GM12878 (cell line): ENCODE measurements around the gene KPTN. TPM values are rescaled to one million over a fixed set of nuclear protein-coding genes. Genes with fewer than 3 reads are reported as not detected.
A peak's percentile ranks its signal among the peaks of the same experiment; 100 is the strongest.

Experiments used
- ATAC-seq: fragments of 200-7000 bp; cut with Tn5 transposase; 3 replicates; pipeline ENCODE4 v1.9.1; 2020; ENCODE audit warnings: mild to moderate bottlenecking, moderate library complexity
- BruUV-seq: library from RNA; stranded (reverse); fragments of 400-500 nt; replicated peaks from 2 replicates; lab custom pipeline; 2021; lab: Mats Ljungman, UMichigan
- CTCF ChIA-PET: fragments of 300-600 bp; sonication (Branson Sonifier 250); formaldehyde crosslinking; extraction: SDS; loops from one replicate; lab custom pipeline; 2021; ENCODE audit warnings: inconsistent platforms; lab: Yijun Ruan, JAX
- POLR2A ChIA-PET: fragments of 350-600 bp; formaldehyde crosslinking; extraction: SDS; loops from one replicate; lab custom pipeline; 2021; ENCODE audit warnings: inconsistent platforms; lab: Charles Lee
- RAD21 ChIA-PET: fragments of 300-600 bp; sonication (Branson Sonifier 250); formaldehyde crosslinking; loops from one replicate; lab custom pipeline; 2023; ENCODE audit warnings: antibody characterized with exemption; ENCODE audit not compliant: unreplicated experiment; lab: Charles Lee
- SMC1A ChIA-PET: fragments of 300-600 bp; sonication (Branson Sonifier 250); formaldehyde crosslinking; loops from one replicate; lab custom pipeline; 2023; ENCODE audit not compliant: unreplicated experiment, uncharacterized antibody; lab: Charles Lee
- DNase-seq: peaks from one replicate; pipeline ENCODE4 v3.0.0-alpha.2; 2011; ENCODE audit warnings: low read depth, low spot score
- FAIRE-seq: peaks from 3 replicates; lab custom pipeline; 2011; peaks lifted over from hg19 to GRCh38; lab: Jason Lieb, UNC
- H2AFZ ChIP-seq: 2 replicates; pipeline ENCODE4 v1.6.0; 2011; ENCODE audit warnings: low read depth, low read length, control low read depth; ENCODE audit not compliant: control insufficient read depth
- H3K27ac ChIP-seq: 2 replicates; pipeline ENCODE4 v1.5.1; 2011; ENCODE audit warnings: control low read depth; ENCODE audit not compliant: control insufficient read depth, insufficient read depth
- H3K27me3 ChIP-seq, 2 experiments: replicated peaks in 1 of 2; 2 replicates each; pipeline versions ENCODE4 v1.6.0 to v1.6.1; 2011; ENCODE audit warnings: low read length in 1 of 2; ENCODE audit not compliant: control insufficient read depth in 2 of 2, insufficient read depth in 2 of 2
- H3K36me3 ChIP-seq, 2 experiments: 2 replicates each; pipeline ENCODE4 v1.5.1; 2011; ENCODE audit warnings: low read length in 1 of 2; ENCODE audit not compliant: control insufficient read depth in 2 of 2, insufficient read depth in 2 of 2
- H3K4me1 ChIP-seq: 2 replicates; pipeline ENCODE4 v1.6.1; 2011; ENCODE audit warnings: mild to moderate bottlenecking, low read length, moderate library complexity, mixed read lengths; ENCODE audit not compliant: control insufficient read depth, insufficient read depth
- H3K4me2 ChIP-seq: 2 replicates; pipeline ENCODE4 v1.6.0; 2011; ENCODE audit warnings: control low read depth; ENCODE audit not compliant: control insufficient read depth, insufficient read depth
- H3K4me3 ChIP-seq: fragments of 200-600 bp; sonication (generic); 2 replicates; pipeline ENCODE4 v1.5.1; 2016
- H3K79me2 ChIP-seq: 2 replicates; pipeline ENCODE4 v1.6.0; 2011; ENCODE audit warnings: low read length; ENCODE audit not compliant: control insufficient read depth, insufficient read depth
- H3K9ac ChIP-seq: 2 replicates; pipeline ENCODE4 v1.8.0; 2011; ENCODE audit warnings: low read length, control low read depth, mixed read lengths; ENCODE audit not compliant: control insufficient read depth, insufficient read depth
- H3K9me3 ChIP-seq: replicated peaks from 3 replicates; pipeline ENCODE4 v1.5.1; 2011; ENCODE audit warnings: mild to moderate bottlenecking, low read length; ENCODE audit not compliant: control insufficient read depth, insufficient read depth
- H4K20me1 ChIP-seq: 2 replicates; pipeline ENCODE4 v1.6.0; 2011; ENCODE audit not compliant: control insufficient read depth, insufficient read depth
- JUNB ChIP-seq: IDR thresholded peaks from 2 replicates; pipeline ENCODE4 v1.6.1; 2016; ENCODE audit warnings: antibody characterized with exemption, mild to moderate bottlenecking
- MYC ChIP-seq: IDR thresholded peaks from 2 replicates; pipeline ENCODE4 v1.6.1; 2011; ENCODE audit warnings: mild to moderate bottlenecking, low read length, moderate library complexity, inconsistent platforms; ENCODE audit not compliant: insufficient read depth, insufficient replicate concordance, insufficient read length, severe bottlenecking
- POLR2A ChIP-seq: IDR thresholded peaks from 2 replicates; pipeline ENCODE4 v1.6.1; 2011; ENCODE audit warnings: low read depth, mild to moderate bottlenecking, low read length
- POU2F2 ChIP-seq: IDR thresholded peaks from 3 replicates; pipeline ENCODE4 v1.6.1; 2011; ENCODE audit warnings: low read depth, mild to moderate bottlenecking, low read length, borderline replicate concordance
- RBBP5 ChIP-seq: fragments of 200-600 bp; sonication (generic); conservative IDR thresholded peaks from 2 replicates; pipeline ENCODE4 v1.6.1; 2016
- SPI1 ChIP-seq: IDR thresholded peaks from 2 replicates; pipeline ENCODE4 v1.6.1; 2011; ENCODE audit warnings: low read depth, mild to moderate bottlenecking, low read length, moderate library complexity, borderline replicate concordance; ENCODE audit not compliant: insufficient read depth
- SRF ChIP-seq, 2 experiments: IDR thresholded peaks; 2 replicates each; pipeline ENCODE4 v1.6.1; 2011; ENCODE audit warnings: low read depth in 2 of 2, low read length in 2 of 2, mild to moderate bottlenecking in 1 of 2, moderate library complexity in 1 of 2
- ZNF207 ChIP-seq: fragments of 450-650 bp; IDR thresholded peaks from 2 replicates; pipeline ENCODE4 v1.6.1; 2014; ENCODE audit warnings: antibody characterized with exemption, mild to moderate bottlenecking, borderline replicate concordance
- WGBS: methylation state at CpG from one replicate; pipeline ENCODE4 v1.1.6; 2016; ENCODE audit warnings: low lambda C conversion rate; ENCODE audit not compliant: insufficient replicate concordance, insufficient coverage; ENCODE audit errors: missing lambda C conversion rate; 5-methylcytosine and 5-hydroxymethylcytosine counted together
- in situ Hi-C: fragments of 300-500 bp; cut with MboI; formaldehyde crosslinking; loops from 9 replicates; pipeline ENCODE4 v1.14.3; 2018; ENCODE audit warnings: mixed read lengths
- intact Hi-C: fragments of 100-400 bp; cut with micrococcal nuclease; formaldehyde crosslinking; loops from one replicate; pipeline ENCODE4 v1.14.2; 2022; ENCODE audit not compliant: unreplicated experiment
- polyA plus RNA-seq, 11 experiments: library from polyadenylated mRNA; depleted of rRNA in 4 of 11; unstranded in 6 of 11; stranded (reverse) in 5 of 11; fragments of >200 nt; fragmentation: Nextera tagmentation in 4 of 11; fragmentation: Illumina TruSeq in 1 of 11; extraction: Ambion mirVana in 4 of 11; extraction: Trizol in 1 of 11; gene quantifications; 1 replicate in 1 of 11; 2 replicates in 10 of 11; pipeline versions ENCODE4 v1.2.1 to v1.2.3, GENCODE V29; 2011 to 2016; ENCODE audit warnings: inconsistent platforms in 2 of 11, missing spikeins in 2 of 11, low read depth in 1 of 11
- total RNA-seq, 4 experiments: library from RNA; depleted of rRNA in 3 of 4; stranded (reverse); fragments of >200 nt in 3 of 4; fragmentation: Illumina TruSeq in 1 of 4; extraction: Trizol in 1 of 4; gene quantifications; 2 replicates each; pipeline versions ENCODE4 v1.2.1 to v1.2.3, GENCODE V29; 2013 to 2021
- TF ChIP-seq, protein P1 (sequence below): fragments of 450-650 bp; IDR thresholded peaks from 2 replicates; pipeline ENCODE4 v1.6.1; 2017; ENCODE audit warnings: mild to moderate bottlenecking, moderate library complexity

The KPTN gene
- total and polyA plus RNA-seq, 10 of the 15 experiments (the other 5 are each of a cell fraction or from before 2014, with no cell fraction given), result 0.60 to 10.1 (median 6.0) TPM

- POLR2A ChIA-PET, result no interaction called here
These were observed 8.8 kb upstream of the KPTN start for GRCh38 chr19:47492571-47493377.

DNA sequence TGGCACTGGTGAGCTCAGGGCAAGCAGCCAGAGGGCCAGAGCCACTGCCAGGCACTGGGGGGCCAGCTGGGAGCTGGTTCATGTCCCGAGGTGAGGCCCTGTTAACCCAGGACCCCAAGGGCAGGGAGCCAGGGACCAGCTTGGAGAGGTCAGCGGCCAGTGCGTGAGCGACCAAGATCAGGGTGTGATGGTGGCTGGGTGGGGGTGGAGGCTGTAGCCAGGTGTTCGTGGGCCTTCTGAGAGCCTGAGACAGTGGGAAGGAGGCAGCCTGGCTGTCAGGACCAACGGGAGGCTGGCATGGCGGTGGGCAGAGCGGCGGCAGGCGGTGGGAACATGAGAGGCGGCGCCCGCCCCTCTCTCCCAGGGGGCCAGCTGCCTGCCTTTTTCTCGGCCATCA lies 8.1 kb upstream of the KPTN start:
- Histone ChIP-seq H3K27ac (no peak overlapping the region), H4K20me1 (no peaks in the 10 kb centered on the region; the same call in 1 of the 2 replicates), H3K79me2 (no peaks in the 10 kb centered on the region), H3K36me3 (peaks cover 15 to 27% of the 10 kb centered on the region in 2 experiments), H3K9ac (no peak overlapping the region), H3K4me1 (peaks cover 8% of the 10 kb centered on the region), H2AFZ (no peak overlapping the region), H3K4me3 (no peak overlapping the region), H3K4me2 (no peak overlapping the region), H3K9me3 (no peaks in the 10 kb centered on the region), H3K27me3 (no peaks in the 10 kb centered on the region)
- SMC1A ChIA-PET, result no interaction called here
- 90% methylated on average over 14 of the region's 14 CpGs for WGBS
- no peak for TF ChIP-seq RBBP5
- TF ChIP-seq, protein P1, sequence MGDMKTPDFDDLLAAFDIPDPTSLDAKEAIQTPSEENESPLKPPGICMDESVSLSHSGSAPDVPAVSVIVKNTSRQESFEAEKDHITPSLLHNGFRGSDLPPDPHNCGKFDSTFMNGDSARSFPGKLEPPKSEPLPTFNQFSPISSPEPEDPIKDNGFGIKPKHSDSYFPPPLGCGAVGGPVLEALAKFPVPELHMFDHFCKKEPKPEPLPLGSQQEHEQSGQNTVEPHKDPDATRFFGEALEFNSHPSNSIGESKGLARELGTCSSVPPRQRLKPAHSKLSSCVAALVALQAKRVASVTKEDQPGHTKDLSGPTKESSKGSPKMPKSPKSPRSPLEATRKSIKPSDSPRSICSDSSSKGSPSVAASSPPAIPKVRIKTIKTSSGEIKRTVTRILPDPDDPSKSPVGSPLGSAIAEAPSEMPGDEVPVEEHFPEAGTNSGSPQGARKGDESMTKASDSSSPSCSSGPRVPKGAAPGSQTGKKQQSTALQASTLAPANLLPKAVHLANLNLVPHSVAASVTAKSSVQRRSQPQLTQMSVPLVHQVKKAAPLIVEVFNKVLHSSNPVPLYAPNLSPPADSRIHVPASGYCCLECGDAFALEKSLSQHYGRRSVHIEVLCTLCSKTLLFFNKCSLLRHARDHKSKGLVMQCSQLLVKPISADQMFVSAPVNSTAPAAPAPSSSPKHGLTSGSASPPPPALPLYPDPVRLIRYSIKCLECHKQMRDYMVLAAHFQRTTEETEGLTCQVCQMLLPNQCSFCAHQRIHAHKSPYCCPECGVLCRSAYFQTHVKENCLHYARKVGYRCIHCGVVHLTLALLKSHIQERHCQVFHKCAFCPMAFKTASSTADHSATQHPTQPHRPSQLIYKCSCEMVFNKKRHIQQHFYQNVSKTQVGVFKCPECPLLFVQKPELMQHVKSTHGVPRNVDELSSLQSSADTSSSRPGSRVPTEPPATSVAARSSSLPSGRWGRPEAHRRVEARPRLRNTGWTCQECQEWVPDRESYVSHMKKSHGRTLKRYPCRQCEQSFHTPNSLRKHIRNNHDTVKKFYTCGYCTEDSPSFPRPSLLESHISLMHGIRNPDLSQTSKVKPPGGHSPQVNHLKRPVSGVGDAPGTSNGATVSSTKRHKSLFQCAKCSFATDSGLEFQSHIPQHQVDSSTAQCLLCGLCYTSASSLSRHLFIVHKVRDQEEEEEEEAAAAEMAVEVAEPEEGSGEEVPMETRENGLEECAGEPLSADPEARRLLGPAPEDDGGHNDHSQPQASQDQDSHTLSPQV, result no peak
- no peak for TF ChIP-seq JUNB
- peak; percentile 41; the same call in 1 of the 2 replicates for TF ChIP-seq POLR2A
- no peak for ATAC-seq
- POLR2A ChIA-PET, result interaction anchor here (0.6 kb wide), 1 partner anchor 62 kb away, joined by 3 read pairs; no protein-coding TSS in a partner anchor
- intact Hi-C loops (no loop called here), in situ Hi-C loops (no loop called here)
- RAD21 ChIA-PET, result no interaction called here
- CTCF ChIA-PET, result no interaction called here
- FAIRE-seq, result no peak
- no peak for DNase-seq
- BruUV-seq, result no TSS peak

More at GRCh38 chr19:47492571-47493377, 8.8 kb upstream of the KPTN start:
- Histone ChIP-seq H4K20me1 (no peaks in the 10 kb centered on the region; the same call in 1 of the 2 replicates), H3K79me2 (no peaks in the 10 kb centered on the region), H2AFZ (no peak overlapping the region), H3K4me2 (no peak overlapping the region), H3K9me3 (no peaks in the 10 kb centered on the region), H3K27me3 (no peaks in the 10 kb centered on the region), H3K4me3 (no peak overlapping the region), H3K27ac (no peak overlapping the region), H3K36me3 (peaks cover 18 to 32% of the 10 kb centered on the region in 2 experiments), H3K4me1 (peaks cover 2% of the 10 kb centered on the region), H3K9ac (no peak overlapping the region)
- ChIA-PET CTCF (no interaction called here), SMC1A (no interaction called here), RAD21 (no interaction called here)
- 73% methylated on average over 18 of the region's 23 CpGs for WGBS
- ATAC-seq (no peak), DNase-seq (no peak), FAIRE-seq (no peak)
- intact Hi-C loops, result no loop called here
- TF ChIP-seq ZNF207 (no peak), POU2F2 (no peak), SPI1 (no peak), MYC (no peak), SRF (IDR thresholded peaks at IDR 0.05; ENCODE audit: low read depth in 2 of 2, low read length in 2 of 2) (no peak)
- in situ Hi-C loops, result no loop called here
- no TSS peak for BruUV-seq
